OCI-LY7 (cell line): ENCODE data around the gene VAC14. TPM values are rescaled to one million over a fixed set of nuclear protein-coding genes. Genes with fewer than 3 reads are reported as not detected.

Experiments used
- BruUV-seq: library from RNA; stranded (reverse); fragments of 400-500 nt; replicated peaks from 2 replicates; lab custom pipeline; 2021; lab: Mats Ljungman, UMichigan
- CTCF ChIA-PET: fragments of 300-600 bp; sonication (Branson Sonifier 250); formaldehyde crosslinking; loops from one replicate; lab custom pipeline; 2022; ENCODE audit warnings: antibody characterized with exemption; ENCODE audit not compliant: unreplicated experiment; lab: Charles Lee
- POLR2A ChIA-PET: fragments of 300-600 bp; sonication (Branson Sonifier 250); formaldehyde crosslinking; loops from one replicate; lab custom pipeline; 2022; ENCODE audit warnings: antibody characterized with exemption; lab: Charles Lee
- DNase-seq: peaks from one replicate; pipeline ENCODE4 v3.0.0-alpha.2; 2015; ENCODE audit warnings: low spot score
- H2AFZ ChIP-seq: fragments of 200-600 bp; sonication (generic), shearing (Covaris generic); 2 replicates; pipeline ENCODE4 v1.6.1; 2014; ENCODE audit warnings: mild to moderate bottlenecking, antibody characterized with exemption, low read length, moderate library complexity
- H3K27ac ChIP-seq: fragments of 200-600 bp; sonication (generic); 2 replicates; pipeline ENCODE4 v1.5.1; 2014; ENCODE audit warnings: mixed run types, low read depth, mild to moderate bottlenecking, moderate library complexity, low read length, inconsistent platforms; ENCODE audit not compliant: poor library complexity, severe bottlenecking
- H3K36me3 ChIP-seq: fragments of 200-600 bp; sonication (generic); 2 replicates; pipeline ENCODE4 v1.6.1; 2014; ENCODE audit warnings: mild to moderate bottlenecking, antibody characterized with exemption, low read length, moderate library complexity, mixed read lengths; ENCODE audit not compliant: insufficient read depth
- H3K4me1 ChIP-seq: fragments of 200-600 bp; sonication (generic); 2 replicates; pipeline ENCODE4 v1.5.1; 2014; ENCODE audit warnings: mild to moderate bottlenecking, low read length; ENCODE audit not compliant: insufficient read depth, poor library complexity, severe bottlenecking
- H3K4me2 ChIP-seq: fragments of 200-600 bp; sonication (generic); 2 replicates; pipeline ENCODE4 v1.6.1; 2014; ENCODE audit warnings: mild to moderate bottlenecking, low read length
- H3K4me3 ChIP-seq: fragments of 200-600 bp; sonication (generic); 2 replicates; pipeline ENCODE4 v1.5.1; 2014; ENCODE audit warnings: mild to moderate bottlenecking, low read depth, low read length; ENCODE audit not compliant: poor library complexity, severe bottlenecking
- H3K79me2 ChIP-seq: fragments of 200-600 bp; sonication (generic); 2 replicates; pipeline ENCODE4 v1.6.1; 2016; ENCODE audit warnings: low read depth, mild to moderate bottlenecking, low read length, moderate library complexity, mixed read lengths; ENCODE audit not compliant: insufficient read depth
- H3K9me2 ChIP-seq: fragments of 200-600 bp; sonication (generic); 2 replicates; pipeline ENCODE4 v1.6.1; 2016; ENCODE audit warnings: mild to moderate bottlenecking, low read length, mixed read lengths; ENCODE audit not compliant: insufficient read depth
- H3K9me3 ChIP-seq: fragments of 200-600 bp; sonication (generic); 2 replicates; pipeline ENCODE4 v1.6.1; 2014; ENCODE audit warnings: mild to moderate bottlenecking, mixed run types, low read length, mixed read lengths
- H4K20me1 ChIP-seq: fragments of 200-600 bp; sonication (generic); 2 replicates; pipeline ENCODE4 v1.6.1; 2014; ENCODE audit warnings: mild to moderate bottlenecking, antibody characterized with exemption, low read length, moderate library complexity, mixed read lengths; ENCODE audit not compliant: insufficient read depth
- CTCF ChIP-seq: fragments of 200-600 bp; sonication (generic); conservative IDR thresholded peaks from 2 replicates; pipeline ENCODE4 v1.5.1; 2014; ENCODE audit warnings: mild to moderate bottlenecking, antibody characterized with exemption, low read length, moderate library complexity, mixed read lengths
- EZH2phosphoT487 ChIP-seq: fragments of 200-600 bp; sonication (generic); IDR thresholded peaks from 2 replicates; pipeline ENCODE4 v1.6.1; 2018; ENCODE audit warnings: low read depth, borderline replicate concordance, mild to moderate bottlenecking, mixed run types, antibody characterized with exemption, low read length, moderate library complexity, mixed read lengths
- intact Hi-C: fragments of 100-400 bp; cut with micrococcal nuclease; formaldehyde crosslinking; loops from one replicate; pipeline ENCODE4 v1.10.0; 2022; ENCODE audit not compliant: unreplicated experiment
- total RNA-seq, 2 experiments: library from RNA; depleted of rRNA in 1 of 2; stranded (reverse); fragments of >200 nt in 1 of 2; shearing (Covaris generic) in 1 of 2; gene quantifications; 2 replicates each; pipeline ENCODE4 v1.2.3, GENCODE V29; 2014 to 2022

The VAC14 gene
- total RNA-seq, 2 experiments from 2014 or later = 37.6 to 43.1 TPM

GRCh38 chr16:70788668-70789594, 12.0 kb downstream of the VAC14 start:
- H2AFZ ChIP-seq = no peak overlapping the region
- H3K4me3 ChIP-seq = no peak overlapping the region
- no peaks in the 10 kb centered on the region for H3K9me3 ChIP-seq
- CTCF ChIA-PET = no interaction called here
- POLR2A ChIA-PET = no interaction called here
- H3K36me3 ChIP-seq = peaks cover 43% of the 10 kb centered on the region
- H3K27ac ChIP-seq = no peak overlapping the region
- no peak overlapping the region for H3K4me2 ChIP-seq
- no peaks in the 10 kb centered on the region for H3K9me2 ChIP-seq
- DNase-seq = no peak
- peaks cover 3% of the 10 kb centered on the region for H3K4me1 ChIP-seq
- H4K20me1 ChIP-seq = peaks cover 10% of the 10 kb centered on the region
- BruUV-seq = no TSS peak
- peaks cover 18% of the 10 kb centered on the region; the same call in 1 of the 2 replicates for H3K79me2 ChIP-seq
- TF ChIP-seq EZH2phosphoT487 = no peak
- TF ChIP-seq CTCF = no peak
- intact Hi-C loops = no loop called here

- BruUV-seq = no TSS peak
- POLR2A ChIA-PET = interaction anchor here (1.5 kb wide), 1 partner anchor 15 kb away, joined by 5 read pairs; the partner anchor contains the start of gene VAC14
- Histone ChIP-seq H3K4me3 (no peak overlapping the region), H3K36me3 (peaks cover 59% of the 10 kb centered on the region), H3K9me2 (no peaks in the 10 kb centered on the region), H3K4me2 (no peak overlapping the region), H3K4me1 (no peaks in the 10 kb centered on the region), H2AFZ (no peak overlapping the region), H3K9me3 (peaks cover 2% of the 10 kb centered on the region; the same call in 1 of the 2 replicates), H4K20me1 (no peaks in the 10 kb centered on the region; the same call in 1 of the 2 replicates), H3K27ac (no peak overlapping the region), H3K79me2 (no peaks in the 10 kb centered on the region)
- DNase-seq = no peak
- TF ChIP-seq EZH2phosphoT487 = no peak
- TF ChIP-seq CTCF = no peak
- CTCF ChIA-PET = no interaction called here
- intact Hi-C loops = no loop called here
Observed at GRCh38 chr16:70786020-70786755, 14.8 kb downstream of the VAC14 start.
